ENCODE results near the gene VIPR1.

The VIPR1 gene

GRCh38 chr3:42541079-42541478, 38.6 kb downstream of the VIPR1 start:
- TF ChIP-seq FOXP2 (optimal IDR thresholded peaks at IDR 0.05; ENCODE audit: borderline replicate concordance, extremely low read depth, extremely low read length, insufficient read depth), result no peak
- TF ChIP-seq TAF1 (IDR thresholded peaks at IDR 0.05; ENCODE audit: borderline replicate concordance, insufficient read depth, low read length), result no peak
- TF ChIP-seq REST (IDR thresholded peaks at IDR 0.05; ENCODE audit: insufficient read depth in 1 of 2, low read depth in 2 of 2, low read length in 2 of 2), result no peak
- TF ChIP-seq SIN3A (IDR thresholded peaks at IDR 0.05; ENCODE audit: borderline replicate concordance, insufficient read depth, low read length), result no peak
- no peak for TF ChIP-seq POLR2AphosphoS5 (IDR thresholded peaks at IDR 0.05; ENCODE audit: low read depth, low read length)

GRCh38 chr3:42544492-42545283, 42.2 kb downstream of the VIPR1 start:
- TF ChIP-seq REST (IDR thresholded peaks at IDR 0.05; ENCODE audit: insufficient read depth in 1 of 2, low read depth in 2 of 2, low read length in 2 of 2) (peak in 1 of 2 experiments; percentile 79; a peak in 2 of 4 replicates), TAF1 (IDR thresholded peaks at IDR 0.05; ENCODE audit: borderline replicate concordance, insufficient read depth, low read length) (no peak)

GRCh38 chr3:42545284-42545900, 42.9 kb downstream of the VIPR1 start:
- TF ChIP-seq POLR2AphosphoS5 (IDR thresholded peaks at IDR 0.05; ENCODE audit: low read depth, low read length), result no peak

GRCh38 chr3:42546691-42547213, 44.3 kb downstream of the VIPR1 start:
- TF ChIP-seq REST (IDR thresholded peaks at IDR 0.05; ENCODE audit: insufficient read depth in 1 of 2, low read depth in 2 of 2, low read length in 2 of 2) (no peak), POLR2AphosphoS5 (IDR thresholded peaks at IDR 0.05; ENCODE audit: low read depth, low read length) (no peak), FOXP2 (optimal IDR thresholded peaks at IDR 0.05; ENCODE audit: borderline replicate concordance, extremely low read depth, extremely low read length, insufficient read depth) (no peak), TAF1 (IDR thresholded peaks at IDR 0.05; ENCODE audit: borderline replicate concordance, insufficient read depth, low read length) (no peak), SIN3A (IDR thresholded peaks at IDR 0.05; ENCODE audit: borderline replicate concordance, insufficient read depth, low read length) (no peak)

GRCh38 chr3:42547401-42547945, 45.0 kb downstream of the VIPR1 start:
- no peak for TF ChIP-seq TAF1 (IDR thresholded peaks at IDR 0.05; ENCODE audit: borderline replicate concordance, insufficient read depth, low read length)
- TF ChIP-seq POLR2AphosphoS5 (IDR thresholded peaks at IDR 0.05; ENCODE audit: low read depth, low read length), result no peak
- no peak for TF ChIP-seq FOXP2 (optimal IDR thresholded peaks at IDR 0.05; ENCODE audit: borderline replicate concordance, extremely low read depth, extremely low read length, insufficient read depth)
- TF ChIP-seq REST (IDR thresholded peaks at IDR 0.05; ENCODE audit: insufficient read depth in 1 of 2, low read depth in 2 of 2, low read length in 2 of 2), result no peak
- TF ChIP-seq SIN3A (IDR thresholded peaks at IDR 0.05; ENCODE audit: borderline replicate concordance, insufficient read depth, low read length), result no peak
